Measurements from ENCODE around the gene MTSS2.

GRCh38 chr16:70701596-70701995 lies 15.7 kb upstream of the MTSS2 start:
- TF ChIP-seq CTCF (conservative IDR thresholded peaks at IDR 0.05; ENCODE audit: low read depth in 2 of 2) (no peak), EZH2 (IDR thresholded peaks at IDR 0.05; ENCODE audit: low read depth, unreplicated experiment) (no peak), CREB1 (CRISPR knock-in tag; IDR thresholded peaks at IDR 0.05; ENCODE audit: low read depth) (no peak), ZNF331 (CRISPR knock-in tag; IDR thresholded peaks at IDR 0.05; ENCODE audit: low read depth) (no peak), POLR2AphosphoS5 (IDR thresholded peaks at IDR 0.05; ENCODE audit: low read depth) (no peak), REST (IDR thresholded peaks at IDR 0.05; ENCODE audit: unreplicated experiment) (no peak), EZH2phosphoT487 (IDR thresholded peaks at IDR 0.05; ENCODE audit: unreplicated experiment) (no peak), ETS1 (IDR thresholded peaks at IDR 0.05) (no peak), JUNB (IDR thresholded peaks at IDR 0.05; ENCODE audit: unreplicated experiment) (no peak), ZNF462 (CRISPR knock-in tag; IDR thresholded peaks at IDR 0.05) (no peak), NANOG (IDR thresholded peaks at IDR 0.05; ENCODE audit: borderline replicate concordance) (no peak)

Measured in GM23338 (cell line).